Chondrocyte (in vitro differentiated cells): Measurements from ENCODE around the gene LARP1. TPM values are rescaled to one million over a fixed set of nuclear protein-coding genes. Genes with fewer than 3 reads are reported as not detected.

Experiments used
- DNase-seq: peaks from one replicate; pipeline ENCODE4 v3.0.0; 2021; ENCODE audit warnings: mixed read lengths, low spot score
- H3K27ac Mint-ChIP-seq: one replicate; pipeline ENCODE4 v1.8.0; 2021; ENCODE audit warnings: mild to moderate bottlenecking, moderate library complexity, mixed read lengths; ENCODE audit not compliant: unreplicated experiment
- H3K27me3 Mint-ChIP-seq: 2 replicates; pipeline ENCODE4 v1.8.0; 2021; ENCODE audit warnings: low read depth, mixed read lengths
- H3K36me3 Mint-ChIP-seq: 2 replicates; pipeline ENCODE4 v1.8.0; 2021; ENCODE audit warnings: low read depth, mixed read lengths
- H3K4me1 Mint-ChIP-seq: 2 replicates; pipeline ENCODE4 v1.8.0; 2021; ENCODE audit warnings: low read depth, mild to moderate bottlenecking, mixed read lengths
- H3K4me3 Mint-ChIP-seq: one replicate; pipeline ENCODE4 v1.8.0; 2021; ENCODE audit warnings: mild to moderate bottlenecking, moderate library complexity, mixed read lengths; ENCODE audit not compliant: unreplicated experiment
- H3K9me3 Mint-ChIP-seq: 2 replicates; pipeline ENCODE4 v1.8.0; 2021; ENCODE audit warnings: low read depth, mixed read lengths
- long read RNA-seq: library from polyadenylated mRNA; stranded (forward); transcript quantifications from one replicate; pipeline ENCODE4 v2.0.0, GENCODE V29; 2021
- total RNA-seq: library from RNA; stranded (reverse); gene quantifications from 3 replicates; pipeline ENCODE4 v1.2.1, GENCODE V29; 2021
- TF ChIP-seq, protein P1 (sequence below): fragments of 200-600 bp; sonication (generic); IDR thresholded peaks from 2 replicates; pipeline ENCODE4 v1.5.0; 2021; ENCODE audit warnings: antibody characterized with exemption, mild to moderate bottlenecking, moderate library complexity

Gene LARP1
- total RNA-seq: 225 to 272 TPM (median 258 TPM) in 3 replicates
- long read RNA-seq, partial matches to known transcripts: 11 of 84 reads
- long read RNA-seq, other reads (novel, unspliced or antisense): 73 of 84 reads

DNA sequence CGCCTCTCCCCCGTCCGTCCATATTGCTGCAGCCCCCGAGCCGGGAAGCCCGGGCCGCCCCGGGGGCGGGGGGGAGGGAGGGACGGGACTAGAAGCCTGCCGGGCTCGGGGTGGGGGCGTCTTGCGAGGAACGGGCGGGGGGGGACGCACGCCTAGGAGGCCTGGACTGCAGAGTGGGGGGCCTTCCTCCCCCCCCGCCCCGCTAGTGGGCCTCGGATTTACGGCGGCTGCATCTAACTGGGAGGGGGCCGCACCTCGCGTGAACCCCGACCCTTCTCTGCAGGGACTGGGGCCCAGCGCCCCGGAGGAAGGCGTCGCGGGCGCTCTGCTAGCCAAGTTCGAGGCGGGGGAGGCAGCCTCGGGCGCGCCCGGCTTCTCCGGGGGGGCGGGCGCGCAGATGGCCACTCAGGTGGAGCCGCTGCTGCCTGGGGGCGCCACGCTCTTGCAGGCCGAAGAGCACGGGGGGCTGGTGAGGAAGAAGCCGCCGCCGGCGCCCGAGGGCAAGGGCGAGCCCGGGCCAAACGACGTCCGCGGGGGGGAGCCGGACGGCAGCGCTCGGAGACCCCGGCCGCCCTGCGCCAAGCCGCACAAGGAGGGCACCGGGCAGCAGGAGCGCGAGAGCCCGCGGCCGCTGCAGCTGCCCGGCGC lies at the start of gene LARP1:
Gene LARP1, plus strand, starts transcription at position 17 of the 648 bp plus-strand sequence. Its CDS starts 381 bp downstream, at position 398.
- peak within 1 kb of the TSS; percentile 96 for H3K4me3 Mint-ChIP-seq
- TF ChIP-seq, protein P1, sequence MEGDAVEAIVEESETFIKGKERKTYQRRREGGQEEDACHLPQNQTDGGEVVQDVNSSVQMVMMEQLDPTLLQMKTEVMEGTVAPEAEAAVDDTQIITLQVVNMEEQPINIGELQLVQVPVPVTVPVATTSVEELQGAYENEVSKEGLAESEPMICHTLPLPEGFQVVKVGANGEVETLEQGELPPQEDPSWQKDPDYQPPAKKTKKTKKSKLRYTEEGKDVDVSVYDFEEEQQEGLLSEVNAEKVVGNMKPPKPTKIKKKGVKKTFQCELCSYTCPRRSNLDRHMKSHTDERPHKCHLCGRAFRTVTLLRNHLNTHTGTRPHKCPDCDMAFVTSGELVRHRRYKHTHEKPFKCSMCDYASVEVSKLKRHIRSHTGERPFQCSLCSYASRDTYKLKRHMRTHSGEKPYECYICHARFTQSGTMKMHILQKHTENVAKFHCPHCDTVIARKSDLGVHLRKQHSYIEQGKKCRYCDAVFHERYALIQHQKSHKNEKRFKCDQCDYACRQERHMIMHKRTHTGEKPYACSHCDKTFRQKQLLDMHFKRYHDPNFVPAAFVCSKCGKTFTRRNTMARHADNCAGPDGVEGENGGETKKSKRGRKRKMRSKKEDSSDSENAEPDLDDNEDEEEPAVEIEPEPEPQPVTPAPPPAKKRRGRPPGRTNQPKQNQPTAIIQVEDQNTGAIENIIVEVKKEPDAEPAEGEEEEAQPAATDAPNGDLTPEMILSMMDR: no peak
- peaks cover 43% of the 10 kb centered on the region for H3K4me1 Mint-ChIP-seq
- DNase-seq: no peak
- peaks cover 3% of the 10 kb centered on the region for H3K36me3 Mint-ChIP-seq
- no peaks in the 10 kb centered on the region for H3K27me3 Mint-ChIP-seq
- H3K27ac Mint-ChIP-seq: peak within 1 kb of the TSS; percentile 97
- no peaks in the 10 kb centered on the region for H3K9me3 Mint-ChIP-seq

DNA sequence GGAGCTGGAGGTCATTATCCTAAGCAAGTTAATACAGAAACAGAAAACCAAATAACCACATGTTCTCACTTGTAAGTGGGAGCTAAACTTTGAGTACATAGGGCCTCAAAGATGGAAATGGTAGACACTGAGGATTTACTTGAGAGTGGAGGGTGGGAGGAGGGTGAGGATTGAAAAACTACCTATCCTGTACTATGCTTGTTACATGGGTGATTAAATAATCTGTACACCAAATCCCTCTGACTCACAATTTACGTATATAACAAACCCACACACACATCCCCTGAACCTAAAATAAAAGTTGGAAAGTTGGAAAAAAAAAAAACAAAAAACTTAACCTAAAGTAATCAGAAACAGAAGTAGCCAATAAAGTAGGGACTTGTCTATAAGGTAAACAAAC lies 48.8 kb upstream of the LARP1 start:
- H3K27me3 Mint-ChIP-seq: no peaks in the 10 kb centered on the region
- TF ChIP-seq, protein P1: no peak
- no peak overlapping the region for H3K4me3 Mint-ChIP-seq
- DNase-seq: no peak
- no peaks in the 10 kb centered on the region for H3K4me1 Mint-ChIP-seq
- H3K36me3 Mint-ChIP-seq: no peaks in the 10 kb centered on the region
- H3K27ac Mint-ChIP-seq: no peak overlapping the region
- no peaks in the 10 kb centered on the region for H3K9me3 Mint-ChIP-seq

DNA sequence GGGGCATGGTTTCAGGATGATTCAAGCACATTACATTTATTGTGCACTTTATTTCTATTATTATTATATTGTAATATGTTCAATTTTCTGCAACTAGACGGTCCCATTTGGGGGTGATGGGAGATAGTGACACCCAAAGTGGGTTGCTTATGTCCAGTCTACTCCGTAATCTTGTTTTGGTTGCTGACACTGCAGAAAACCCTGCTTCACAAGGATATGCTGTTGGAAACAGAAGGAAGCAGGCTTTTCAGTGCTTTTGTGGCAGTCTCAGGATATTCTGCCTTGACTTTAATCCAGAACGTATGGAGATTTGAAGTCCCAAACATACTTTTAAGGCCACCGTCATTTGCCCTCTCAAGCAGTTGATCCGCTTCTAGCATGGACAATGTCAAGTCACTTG lies 47.5 kb upstream of the LARP1 start:
- Mint-ChIP-seq H3K36me3 (no peaks in the 10 kb centered on the region), H3K27ac (no peak overlapping the region), H3K4me3 (no peak overlapping the region), H3K4me1 (no peaks in the 10 kb centered on the region), H3K27me3 (no peaks in the 10 kb centered on the region), H3K9me3 (no peaks in the 10 kb centered on the region)
- DNase-seq: no peak
- TF ChIP-seq, protein P1: no peak

DNA sequence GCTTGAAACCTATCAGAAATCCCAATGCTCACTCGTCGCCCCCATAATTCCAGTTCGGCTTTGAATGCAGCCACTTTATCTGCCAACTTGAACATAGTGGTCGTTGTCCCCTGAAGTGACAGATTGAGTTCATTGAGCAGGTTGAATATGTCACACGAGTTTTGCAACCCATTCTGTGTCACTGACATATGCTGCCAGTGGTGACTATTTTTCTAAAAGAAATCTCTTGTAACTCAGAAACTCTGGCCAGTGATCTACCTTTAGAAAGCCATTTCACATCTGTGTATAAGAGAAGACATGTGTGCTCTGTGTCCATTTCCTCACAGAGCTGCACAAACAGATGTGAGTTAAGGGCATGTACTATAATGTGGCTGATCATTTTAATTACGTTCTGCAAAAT lies 47.0 kb upstream of the LARP1 start:
- DNase-seq: no peak
- TF ChIP-seq, protein P1: no peak
- H3K27ac Mint-ChIP-seq: no peak overlapping the region
- H3K4me1 Mint-ChIP-seq: peaks cover under 1% of the 10 kb centered on the region
- no peaks in the 10 kb centered on the region for H3K36me3 Mint-ChIP-seq
- no peaks in the 10 kb centered on the region for H3K9me3 Mint-ChIP-seq
- H3K27me3 Mint-ChIP-seq: no peaks in the 10 kb centered on the region
- no peak overlapping the region for H3K4me3 Mint-ChIP-seq

DNA sequence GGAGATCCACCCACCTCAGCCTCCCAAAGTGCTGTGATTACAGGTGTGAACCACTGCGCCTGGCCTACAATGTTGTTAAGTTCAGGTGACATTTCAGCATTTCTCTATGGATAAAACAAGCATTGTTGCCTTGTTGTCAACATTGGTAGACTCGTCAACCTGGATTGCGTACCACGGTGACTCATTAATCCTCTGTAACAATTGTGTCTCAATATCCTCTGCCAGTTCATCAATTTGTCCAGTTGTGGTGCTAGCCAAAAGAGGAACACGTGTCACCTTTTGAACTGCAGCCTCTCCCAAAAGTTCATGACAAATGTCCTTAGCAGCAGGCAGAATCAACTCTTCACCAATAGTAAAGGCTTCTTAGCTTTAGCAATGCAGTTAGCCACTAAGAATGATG lies 46.3 kb upstream of the LARP1 start:
- DNase-seq: no peak
- H3K4me1 Mint-ChIP-seq: peaks cover 7% of the 10 kb centered on the region
- TF ChIP-seq, protein P1: no peak
- H3K36me3 Mint-ChIP-seq: no peaks in the 10 kb centered on the region
- no peak overlapping the region for H3K4me3 Mint-ChIP-seq
- H3K27ac Mint-ChIP-seq: no peak overlapping the region
- H3K27me3 Mint-ChIP-seq: no peaks in the 10 kb centered on the region
- no peaks in the 10 kb centered on the region for H3K9me3 Mint-ChIP-seq
